Mucosa of stomach (tissue), 1 donor: ENCODE data around the gene RTN4RL2.

ENCODE experiments used
- H3K27me3 ChIP-seq: one replicate; pipeline ENCODE4 v1.7.0; 2013; ENCODE audit warnings: mild to moderate bottlenecking, low read length; ENCODE audit not compliant: control insufficient read depth, insufficient read depth
- H3K36me3 ChIP-seq: one replicate; pipeline ENCODE4 v1.7.0; 2013; ENCODE audit warnings: low read length; ENCODE audit not compliant: control insufficient read depth, insufficient read depth
- H3K4me1 ChIP-seq: one replicate; pipeline ENCODE4 v1.7.0; 2013; ENCODE audit warnings: mild to moderate bottlenecking, low read length; ENCODE audit not compliant: control insufficient read depth, insufficient read depth
- H3K4me3 ChIP-seq: one replicate; pipeline ENCODE4 v1.7.0; 2013; ENCODE audit warnings: low read length
- H3K9ac ChIP-seq: one replicate; pipeline ENCODE4 v1.7.0; 2013; ENCODE audit warnings: mild to moderate bottlenecking, low read length, moderate library complexity
- H3K9me3 ChIP-seq: one replicate; pipeline ENCODE4 v1.7.0; 2013; ENCODE audit warnings: mild to moderate bottlenecking, low read length, moderate library complexity; ENCODE audit not compliant: control insufficient read depth
- donor health status: Pancreatic carcinoma.

Gene RTN4RL2

DNA sequence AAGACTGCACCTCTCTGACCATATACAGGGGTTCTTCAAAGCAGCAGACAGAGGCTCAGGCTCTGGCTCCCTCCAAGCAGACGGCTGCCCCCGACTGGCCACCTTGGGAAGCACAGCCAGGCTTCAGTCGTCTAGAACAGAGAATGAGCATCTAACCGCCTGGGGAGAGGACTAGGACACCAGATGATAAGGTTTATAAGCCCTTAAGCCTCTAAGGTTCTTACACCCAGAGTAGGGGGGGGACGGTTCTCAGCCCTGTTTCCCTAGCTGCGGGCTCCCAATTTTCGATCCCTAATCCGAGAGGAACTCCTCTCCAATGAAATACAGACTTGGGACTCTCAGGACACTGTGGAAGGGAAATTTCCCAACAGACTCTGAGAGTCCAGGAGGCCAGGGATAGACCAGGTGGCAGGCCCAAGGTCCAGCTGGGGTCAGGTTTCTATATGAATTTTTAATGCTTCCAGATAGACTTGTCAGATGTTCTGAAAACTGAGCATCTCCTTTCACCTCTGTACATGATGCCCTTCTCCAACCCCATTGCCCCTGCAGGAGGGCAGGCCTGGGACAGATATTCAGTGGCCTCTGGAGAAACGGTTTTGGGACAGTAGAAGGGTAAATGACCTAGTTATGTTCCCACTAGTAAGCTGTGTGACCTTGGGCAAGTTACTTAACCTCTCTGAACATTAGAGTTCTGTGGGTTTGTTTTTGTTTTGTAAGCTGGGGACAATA is 20.2 kb downstream of the RTN4RL2 start:
- Histone ChIP-seq H3K4me1 (peaks cover 36% of the 10 kb centered on the region), H3K9ac (no peak overlapping the region), H3K9me3 (no peaks in the 10 kb centered on the region), H3K36me3 (no peaks in the 10 kb centered on the region), H3K4me3 (no peak overlapping the region), H3K27me3 (peaks cover 12% of the 10 kb centered on the region)

DNA sequence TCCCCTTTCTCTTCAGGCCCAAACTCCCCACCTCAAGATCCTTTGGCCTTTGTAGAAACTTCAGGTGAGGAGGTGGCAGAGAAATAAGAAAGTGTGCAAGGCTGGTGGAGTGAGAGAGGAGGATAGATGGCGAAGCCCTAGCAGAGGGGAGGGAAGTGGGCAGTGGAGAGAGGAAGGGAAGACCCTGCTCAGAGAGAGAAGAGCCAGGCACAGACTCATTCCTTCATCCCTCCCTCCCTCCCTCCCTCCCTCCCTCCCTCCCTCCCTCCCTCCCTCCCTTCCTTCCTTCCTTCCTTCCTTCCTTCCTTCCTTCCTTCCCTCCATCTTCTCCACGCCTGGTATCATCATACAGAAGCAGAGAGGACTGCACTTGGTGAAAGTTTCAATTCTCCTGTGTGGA is 21.0 kb downstream of the RTN4RL2 start:
- peaks cover 12% of the 10 kb centered on the region for H3K27me3 ChIP-seq
- no peak overlapping the region for H3K4me3 ChIP-seq
- H3K9ac ChIP-seq, result no peak overlapping the region
- no peaks in the 10 kb centered on the region for H3K9me3 ChIP-seq
- H3K4me1 ChIP-seq, result peaks cover 28% of the 10 kb centered on the region
- H3K36me3 ChIP-seq, result no peaks in the 10 kb centered on the region

DNA sequence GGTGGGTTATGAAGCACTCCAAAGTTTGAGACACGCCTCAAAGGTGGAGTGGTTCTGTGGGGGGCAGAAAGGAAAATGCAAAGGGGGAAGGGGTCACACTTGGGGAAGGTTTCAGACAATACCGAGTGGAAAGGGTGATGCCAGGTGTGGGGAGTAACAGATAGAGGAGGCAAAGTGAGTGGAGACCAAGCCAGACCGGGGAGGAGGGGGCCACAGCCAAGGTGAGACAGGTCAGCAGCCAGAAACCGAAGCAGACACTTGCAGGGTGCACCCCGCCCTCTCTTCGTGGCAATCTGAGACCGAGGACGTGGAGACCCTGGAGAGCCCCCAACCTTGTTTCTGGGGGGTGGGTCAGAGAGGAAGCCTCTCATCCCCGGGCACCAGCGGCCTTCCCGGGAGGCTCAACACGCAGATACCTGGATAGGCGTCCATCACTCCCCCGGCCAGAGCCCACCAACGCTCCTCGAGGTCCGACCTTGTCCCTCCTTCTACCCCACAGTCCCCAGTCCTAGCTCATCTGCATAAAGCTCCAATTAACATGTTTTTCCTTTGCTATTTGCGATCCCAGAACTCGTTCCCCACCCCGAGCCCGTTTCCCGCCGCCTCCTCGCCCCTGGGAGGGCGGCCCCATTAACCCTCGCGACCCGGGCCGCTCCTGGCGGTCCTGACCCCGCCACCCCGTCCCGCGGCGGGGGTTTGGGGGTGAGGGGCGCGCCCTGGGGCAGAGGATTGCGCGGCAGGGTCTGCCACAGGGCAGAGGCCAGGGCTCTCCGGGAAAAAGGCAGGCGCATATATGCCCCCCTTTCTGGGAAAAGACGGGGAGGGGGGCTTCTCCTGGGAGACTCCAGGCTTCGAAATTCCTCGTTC is 21.8 kb downstream of the RTN4RL2 start:
- H3K27me3 ChIP-seq, result peaks cover 12% of the 10 kb centered on the region
- H3K4me1 ChIP-seq, result peaks cover 20% of the 10 kb centered on the region
- no peaks in the 10 kb centered on the region for H3K36me3 ChIP-seq
- no peak overlapping the region for H3K4me3 ChIP-seq
- H3K9me3 ChIP-seq, result no peaks in the 10 kb centered on the region
- H3K9ac ChIP-seq, result no peak overlapping the region

DNA sequence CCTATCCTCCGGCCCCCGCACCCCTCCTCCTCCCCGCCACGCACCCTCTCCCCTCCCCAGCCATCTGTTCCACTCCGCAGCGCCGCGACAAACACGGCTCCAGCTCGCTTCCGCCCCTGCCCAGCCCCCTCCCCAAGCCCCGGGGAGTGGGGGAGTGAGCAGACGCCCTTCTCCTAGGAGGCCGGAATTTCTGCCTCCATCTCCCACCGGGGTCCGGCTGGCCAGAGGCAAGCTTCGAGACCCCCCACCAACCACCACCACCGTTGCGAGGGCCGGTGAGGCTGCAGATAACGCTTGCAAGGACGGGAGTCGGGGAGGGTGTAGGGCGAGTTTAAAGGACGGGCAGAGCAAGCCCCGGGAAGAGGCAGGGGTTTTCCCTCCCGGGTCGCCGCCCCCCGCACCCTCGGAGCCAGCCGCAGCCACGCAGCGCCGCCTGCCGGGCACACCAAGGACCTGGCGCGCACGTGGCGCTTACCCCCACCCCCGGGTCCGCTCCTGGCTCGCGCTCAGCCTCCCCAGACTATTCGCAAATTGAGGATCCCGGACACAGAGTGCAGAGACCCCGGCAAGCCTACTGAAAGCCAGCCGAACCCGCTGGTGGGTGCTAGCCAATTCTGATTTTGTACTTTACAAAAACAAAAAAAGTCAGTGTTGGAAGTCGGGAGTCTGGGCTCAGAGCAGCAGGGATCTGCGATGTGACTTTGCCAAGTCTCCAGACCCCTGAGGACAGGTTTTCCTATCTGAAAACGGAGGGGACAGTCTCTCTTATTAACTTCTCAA is 22.6 kb downstream of the RTN4RL2 start:
- Histone ChIP-seq H3K27me3 (peaks cover 12% of the 10 kb centered on the region), H3K9ac (no peak overlapping the region), H3K36me3 (no peaks in the 10 kb centered on the region), H3K9me3 (no peaks in the 10 kb centered on the region), H3K4me3 (no peak overlapping the region), H3K4me1 (peaks cover 12% of the 10 kb centered on the region)

- peaks cover 12% of the 10 kb centered on the region for H3K27me3 ChIP-seq
- H3K4me1 ChIP-seq, result peaks cover 8% of the 10 kb centered on the region
- no peak overlapping the region for H3K9ac ChIP-seq
- no peaks in the 10 kb centered on the region for H3K9me3 ChIP-seq
- H3K36me3 ChIP-seq, result no peaks in the 10 kb centered on the region
- no peak overlapping the region for H3K4me3 ChIP-seq
Measured at GRCh38 chr11:57483562-57483918, 23.2 kb downstream of the RTN4RL2 start.

DNA sequence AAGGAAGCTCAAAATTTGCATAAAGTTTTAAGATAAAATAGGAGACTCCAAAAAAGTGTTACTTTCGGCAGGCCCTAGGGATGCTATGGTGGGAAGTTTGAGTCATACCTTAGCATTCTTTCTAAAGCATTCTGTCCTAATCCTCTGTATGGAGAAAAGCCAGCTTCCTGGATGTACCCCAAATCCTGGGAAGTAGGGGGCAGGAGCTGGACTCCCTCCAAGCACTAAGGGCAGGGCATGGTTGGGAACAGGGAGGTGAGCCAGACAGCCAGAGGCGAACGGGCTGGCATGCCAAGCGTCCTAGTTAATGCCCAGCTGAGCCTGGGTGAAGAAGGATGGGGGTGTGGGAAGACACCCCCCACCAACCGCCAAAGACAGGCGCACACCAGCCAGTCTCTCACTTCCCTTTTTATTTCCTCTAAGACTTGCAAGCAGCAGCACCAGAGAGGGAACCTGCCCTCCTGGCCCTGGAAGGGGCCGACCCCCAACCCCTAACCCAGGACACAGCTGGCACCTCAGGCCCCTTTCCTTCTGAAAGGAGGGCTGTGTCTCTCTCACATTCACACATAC is 23.9 kb downstream of the RTN4RL2 start:
- Histone ChIP-seq H3K36me3 (no peaks in the 10 kb centered on the region), H3K4me3 (no peak overlapping the region), H3K27me3 (peaks cover 12% of the 10 kb centered on the region), H3K9ac (no peak overlapping the region), H3K9me3 (no peaks in the 10 kb centered on the region), H3K4me1 (peaks cover 8% of the 10 kb centered on the region)

DNA sequence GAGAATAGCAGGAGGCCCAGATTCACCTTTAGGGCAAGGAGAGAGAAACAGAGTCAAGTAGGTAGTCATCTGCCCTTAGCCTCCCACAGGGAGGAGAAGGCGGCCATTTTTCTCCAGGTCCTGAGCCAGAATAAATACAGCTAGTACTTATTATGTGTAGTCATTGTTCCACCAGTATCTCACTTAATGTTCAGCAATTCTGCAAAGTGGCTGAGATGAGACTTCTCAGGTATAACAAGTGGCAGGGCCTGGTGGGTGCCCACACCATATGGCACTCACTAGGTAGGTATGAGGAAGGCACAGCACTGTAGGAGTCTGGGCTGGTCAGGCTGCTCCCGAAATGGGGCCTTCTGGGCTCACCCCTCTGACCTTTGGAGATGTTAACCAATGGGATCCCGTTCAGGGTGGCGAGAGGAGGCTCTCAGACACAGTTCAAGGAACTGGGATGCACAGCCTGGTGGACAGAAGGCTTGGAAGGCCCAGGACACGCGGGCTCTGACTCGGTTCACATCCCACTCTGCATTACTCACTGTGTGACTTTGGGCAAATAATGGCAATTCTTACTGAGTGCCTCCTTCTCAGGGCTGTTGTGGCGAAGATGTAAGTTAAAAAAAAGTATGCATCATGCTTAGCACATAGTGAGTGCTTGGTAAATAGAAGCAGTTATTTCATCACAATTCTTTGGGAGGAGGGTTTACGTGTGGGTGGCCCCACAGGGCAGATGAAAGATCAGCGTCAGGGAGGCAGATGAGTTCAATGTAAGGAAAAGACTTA is 25.1 kb downstream of the RTN4RL2 start:
- no peak overlapping the region for H3K4me3 ChIP-seq
- H3K36me3 ChIP-seq, result no peaks in the 10 kb centered on the region
- H3K9ac ChIP-seq, result no peak overlapping the region
- H3K9me3 ChIP-seq, result no peaks in the 10 kb centered on the region
- peaks cover 12% of the 10 kb centered on the region for H3K27me3 ChIP-seq
- H3K4me1 ChIP-seq, result peaks cover 8% of the 10 kb centered on the region

- H3K4me3 ChIP-seq, result no peak overlapping the region
- no peak overlapping the region for H3K9ac ChIP-seq
- peaks cover 8% of the 10 kb centered on the region for H3K4me1 ChIP-seq
- peaks cover 8% of the 10 kb centered on the region for H3K27me3 ChIP-seq
- no peaks in the 10 kb centered on the region for H3K9me3 ChIP-seq
- H3K36me3 ChIP-seq, result no peaks in the 10 kb centered on the region
Measured at GRCh38 chr11:57487021-57487778, 26.9 kb downstream of the RTN4RL2 start.

DNA sequence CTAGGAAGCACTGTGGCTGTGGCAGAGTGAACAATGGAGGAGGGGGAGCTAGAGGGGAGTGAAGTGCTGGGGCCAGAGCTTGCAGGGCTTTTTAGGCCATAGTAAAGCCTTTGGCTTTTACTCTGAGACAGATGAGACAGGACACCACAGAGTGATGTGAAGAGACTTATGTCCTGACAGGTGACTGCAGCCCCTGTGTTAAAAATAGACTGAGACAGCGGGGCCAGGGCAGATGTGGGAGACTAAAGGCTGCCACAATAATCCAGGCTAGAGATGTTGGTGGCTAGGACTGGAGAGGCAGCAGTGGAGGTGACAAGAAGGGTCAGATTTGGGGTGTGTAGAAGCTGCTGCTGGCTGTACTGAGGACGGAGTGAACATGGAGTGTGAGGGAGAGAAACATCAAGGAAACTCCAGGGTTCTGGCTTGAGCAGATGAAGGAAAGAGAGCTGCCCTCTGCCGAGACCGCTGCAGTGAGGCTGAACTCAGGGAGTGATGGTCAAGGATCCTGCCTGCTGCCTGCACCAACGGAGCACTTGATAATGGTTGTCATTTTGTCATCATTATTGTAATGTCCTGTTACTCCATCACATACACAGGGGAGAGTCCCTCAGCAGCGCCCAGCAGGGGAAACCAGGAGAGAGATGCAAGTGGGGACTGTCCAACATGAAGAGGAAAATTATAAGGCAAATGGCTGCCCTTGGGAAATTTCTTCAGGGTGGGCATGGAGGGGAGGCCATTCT is 27.8 kb downstream of the RTN4RL2 start:
- H3K4me1 ChIP-seq, result peaks cover 3% of the 10 kb centered on the region
- H3K9ac ChIP-seq, result no peak overlapping the region
- no peak overlapping the region for H3K4me3 ChIP-seq
- H3K27me3 ChIP-seq, result no peaks in the 10 kb centered on the region
- H3K36me3 ChIP-seq, result no peaks in the 10 kb centered on the region
- no peaks in the 10 kb centered on the region for H3K9me3 ChIP-seq

DNA sequence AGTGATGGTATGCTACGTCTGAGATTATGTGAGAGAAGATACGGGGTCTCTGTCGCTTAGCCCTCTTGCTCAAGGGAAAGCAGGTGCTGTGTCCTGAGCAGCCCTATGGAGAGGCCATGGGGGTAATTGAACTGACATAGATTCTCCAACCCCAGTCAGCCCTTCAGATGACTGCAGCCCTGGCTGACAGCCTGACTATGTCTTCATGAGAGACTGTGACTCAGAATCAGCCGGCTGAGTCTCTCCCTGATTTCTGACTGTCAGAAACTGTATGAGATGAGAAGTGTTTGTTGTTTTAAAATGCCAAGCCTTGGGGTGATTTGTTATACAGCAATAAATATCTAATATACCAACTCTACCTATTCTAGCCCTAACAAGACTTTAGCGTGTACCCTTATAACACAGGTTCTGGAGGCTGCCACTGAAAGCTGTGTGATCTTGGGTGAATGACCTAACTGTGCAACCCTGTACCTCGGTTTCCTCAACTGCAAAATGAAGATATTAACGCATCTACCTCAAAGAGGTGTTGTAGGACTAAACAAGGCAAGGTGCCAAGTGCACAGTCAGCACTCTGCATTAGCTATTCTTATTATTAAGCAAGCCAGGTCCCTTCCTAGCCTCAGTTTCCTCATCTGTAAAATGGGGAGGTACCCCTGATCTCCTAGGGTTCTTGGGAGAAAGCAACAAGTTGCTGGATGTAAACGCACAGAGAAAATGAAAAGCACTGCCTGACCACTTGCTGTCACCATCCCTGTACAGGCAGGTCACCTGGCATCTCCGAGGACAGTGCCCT is 30.3 kb downstream of the RTN4RL2 start:
- Histone ChIP-seq H3K4me1 (no peaks in the 10 kb centered on the region), H3K36me3 (no peaks in the 10 kb centered on the region), H3K4me3 (no peak overlapping the region), H3K9ac (no peak overlapping the region), H3K9me3 (no peaks in the 10 kb centered on the region), H3K27me3 (no peaks in the 10 kb centered on the region)
